Ascending aorta (tissue), 2 donors: ENCODE data around the gene RBM17. TPM values are rescaled to one million over a fixed set of nuclear protein-coding genes. Genes with fewer than 3 reads are reported as not detected.

Experiments used
- DNase-seq, 2 donors: peaks; one replicate each; pipeline ENCODE4 v3.0.0-alpha.2; 2019; ENCODE audit warnings: low spot score in 2 of 2
- H3K27ac ChIP-seq, 2 donors: fragments of 200-600 bp; sonication (generic); one replicate each; pipeline ENCODE4 v1.5.1; 2016 to 2017; ENCODE audit warnings: mild to moderate bottlenecking in 1 of 2
- H3K27me3 ChIP-seq: fragments of 200-600 bp; sonication (generic); one replicate; pipeline ENCODE4 v1.5.1; 2017
- H3K36me3 ChIP-seq, 2 donors: fragments of 200-600 bp; sonication (generic); one replicate each; pipeline ENCODE4 v1.5.1; 2016
- H3K4me1 ChIP-seq, 2 donors: fragments of 200-600 bp; sonication (generic); one replicate each; pipeline ENCODE4 v1.5.1; 2016 to 2017; ENCODE audit warnings: mild to moderate bottlenecking in 1 of 2
- H3K4me3 ChIP-seq, 2 donors: fragments of 200-600 bp; sonication (generic); one replicate each; pipeline ENCODE4 v1.5.1; 2016 to 2017; ENCODE audit warnings: mild to moderate bottlenecking in 1 of 2
- H3K9me3 ChIP-seq, 2 donors: fragments of 200-600 bp; sonication (generic); one replicate each; pipeline ENCODE4 v1.5.1; 2016
- CTCF ChIP-seq, 3 experiments: fragments of 200-600 bp in 2 of 3; fragments of 450-650 bp in 1 of 3; sonication (generic) in 2 of 3; IDR thresholded peaks; one replicate each; pipeline ENCODE4 v1.5.1; 2016 to 2019; ENCODE audit warnings: antibody characterized with exemption in 3 of 3, mild to moderate bottlenecking in 1 of 3, moderate library complexity in 1 of 3
- intact Hi-C: fragments of 100-400 bp; cut with DNase I; formaldehyde crosslinking; loops from one replicate; pipeline ENCODE4 v1.15.1; 2023
- total RNA-seq: library from RNA; depleted of rRNA; stranded (reverse); fragments of >200 nt; gene quantifications from one replicate; pipeline ENCODE4 v1.1.0, GENCODE V29; 2016

RBM17 gene
- total RNA-seq, 1 donor from 2014 or later: 22.7 TPM

- intact Hi-C loops: no loop called here
- Histone ChIP-seq H3K27me3 (no peaks in the 10 kb centered on the region), H3K4me1 (peaks cover 0 to 2% of the 10 kb centered on the region in 2 donors), H3K9me3 (no peaks in the 10 kb centered on the region), H3K4me3 (no peak overlapping the region), H3K27ac (no peak overlapping the region), H3K36me3 (no peaks in the 10 kb centered on the region)
- TF ChIP-seq CTCF (IDR thresholded peaks at IDR 0.05): no peak
- DNase-seq: no peak
These were observed 43.5 kb upstream of the RBM17 start for GRCh38 chr10:6045314-6045848.

DNA sequence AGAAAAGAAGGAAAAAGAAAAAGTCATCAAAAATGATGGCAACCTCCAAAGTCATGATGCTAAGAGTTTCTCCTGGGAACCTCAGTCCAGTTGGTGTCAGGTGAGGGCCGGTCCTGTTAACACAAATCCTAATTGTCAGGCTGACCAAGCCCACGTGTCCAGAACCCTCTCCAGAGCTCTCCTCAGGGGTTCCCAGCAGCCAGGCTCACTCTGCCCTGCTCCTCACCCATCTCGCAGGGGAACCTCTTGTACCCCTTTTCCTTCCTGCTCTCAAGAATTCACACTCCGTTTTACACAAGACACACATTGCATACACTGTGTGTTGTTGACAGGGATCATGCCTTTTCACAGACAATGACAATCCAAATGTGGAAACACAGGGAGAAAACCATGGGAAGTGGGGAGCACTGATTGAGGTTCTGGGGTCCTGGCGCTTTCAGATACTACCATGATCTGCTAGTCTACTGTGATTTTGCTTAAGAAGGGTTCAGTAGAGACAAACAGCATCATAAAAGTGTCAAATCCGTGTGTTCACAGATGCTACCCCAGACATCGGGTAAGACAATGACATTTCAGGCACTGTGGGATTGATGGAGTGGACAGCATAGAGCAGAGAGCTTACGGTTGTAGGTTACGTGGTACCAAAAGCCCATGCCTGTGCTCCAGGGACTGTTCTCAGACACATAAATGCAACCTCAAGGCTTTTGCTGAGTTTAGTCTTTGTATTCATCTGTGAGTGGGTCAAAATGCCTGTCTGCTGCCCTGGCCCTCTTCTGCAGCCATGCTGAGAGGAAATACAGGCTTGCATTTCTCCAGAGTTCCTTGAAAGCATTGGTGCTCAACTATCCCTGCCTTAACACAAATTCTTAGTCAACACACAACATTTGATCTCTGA lies 42.7 kb upstream of the RBM17 start:
- Histone ChIP-seq H3K36me3 (no peaks in the 10 kb centered on the region), H3K4me1 (peaks cover 0 to 2% of the 10 kb centered on the region in 2 donors), H3K9me3 (no peaks in the 10 kb centered on the region), H3K27me3 (no peaks in the 10 kb centered on the region), H3K27ac (no peak overlapping the region), H3K4me3 (no peak overlapping the region)
- no peak for TF ChIP-seq CTCF (IDR thresholded peaks at IDR 0.05)
- intact Hi-C loops: no loop called here
- peak in 1 of 2 donors; percentile 35 for DNase-seq

- intact Hi-C loops: no loop called here
- Histone ChIP-seq H3K9me3 (no peaks in the 10 kb centered on the region), H3K4me3 (no peak overlapping the region), H3K27me3 (no peaks in the 10 kb centered on the region), H3K27ac (no peak overlapping the region), H3K4me1 (peaks cover 0 to 2% of the 10 kb centered on the region in 2 donors), H3K36me3 (no peaks in the 10 kb centered on the region)
- TF ChIP-seq CTCF (IDR thresholded peaks at IDR 0.05): no peak
- DNase-seq: peak in 1 of 2 donors; percentile 37
These were observed 41.8 kb upstream of the RBM17 start for GRCh38 chr10:6046773-6047611.

- DNase-seq: no peak
- intact Hi-C loops: no loop called here
- peaks cover 0 to 2% of the 10 kb centered on the region in 2 donors for H3K4me1 ChIP-seq
- no peaks in the 10 kb centered on the region for H3K9me3 ChIP-seq
- H3K36me3 ChIP-seq: no peaks in the 10 kb centered on the region
- no peak overlapping the region for H3K4me3 ChIP-seq
- no peak for TF ChIP-seq CTCF (IDR thresholded peaks at IDR 0.05)
- no peak overlapping the region for H3K27ac ChIP-seq
- no peaks in the 10 kb centered on the region for H3K27me3 ChIP-seq
These were observed 41.0 kb upstream of the RBM17 start for GRCh38 chr10:6047847-6048246.

GRCh38 chr10:6048281-6049030 lies 40.4 kb upstream of the RBM17 start:
- peak in 1 of 2 donors; percentile 16 for DNase-seq
- no peaks in the 10 kb centered on the region for H3K9me3 ChIP-seq
- H3K4me1 ChIP-seq: peaks cover 0 to 2% of the 10 kb centered on the region in 2 donors
- intact Hi-C loops: no loop called here
- H3K27me3 ChIP-seq: no peaks in the 10 kb centered on the region
- no peaks in the 10 kb centered on the region for H3K36me3 ChIP-seq
- H3K4me3 ChIP-seq: no peak overlapping the region
- TF ChIP-seq CTCF (IDR thresholded peaks at IDR 0.05): no peak
- no peak overlapping the region for H3K27ac ChIP-seq
